ENCODE results near the gene TSPAN5.

Gene TSPAN5

DNA sequence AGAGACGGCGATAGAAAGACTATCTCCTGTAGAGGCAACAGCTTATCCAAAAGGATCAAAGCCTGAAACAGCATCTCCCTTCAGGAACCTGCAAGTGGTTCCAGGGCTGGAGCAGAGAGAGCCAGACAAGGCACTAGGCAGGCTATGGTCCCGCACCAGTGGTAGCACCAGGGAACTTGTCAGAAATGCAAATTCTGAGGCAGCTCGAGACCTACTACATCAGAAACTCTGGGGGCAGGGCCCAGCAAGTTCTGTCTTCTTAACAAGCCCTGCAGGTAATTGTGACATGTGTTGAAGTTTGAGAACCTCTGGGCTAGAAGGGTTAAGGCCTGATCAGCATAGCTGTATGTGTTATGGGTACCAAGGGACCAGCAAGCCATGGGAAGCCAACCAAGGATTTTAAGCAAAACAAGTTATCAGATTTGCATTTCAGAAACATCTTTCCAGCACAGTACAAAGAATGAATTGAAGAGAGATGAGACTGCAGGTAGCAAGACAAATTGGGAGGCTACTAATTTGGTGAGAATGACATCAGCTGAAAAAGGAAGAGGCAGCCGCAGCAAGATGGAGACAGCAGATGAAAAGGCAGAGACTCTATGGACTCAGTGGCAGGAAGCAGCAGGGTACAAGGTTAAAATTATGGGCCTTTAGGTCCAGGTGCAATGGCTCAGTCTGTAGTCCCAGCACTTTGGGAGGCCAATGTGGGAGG lies 139.7 kb downstream of the TSPAN5 start:
- no peak overlapping the region for H3K4me3 ChIP-seq (ENCODE audit: low read depth, low read length)
- TF ChIP-seq, protein P1, sequence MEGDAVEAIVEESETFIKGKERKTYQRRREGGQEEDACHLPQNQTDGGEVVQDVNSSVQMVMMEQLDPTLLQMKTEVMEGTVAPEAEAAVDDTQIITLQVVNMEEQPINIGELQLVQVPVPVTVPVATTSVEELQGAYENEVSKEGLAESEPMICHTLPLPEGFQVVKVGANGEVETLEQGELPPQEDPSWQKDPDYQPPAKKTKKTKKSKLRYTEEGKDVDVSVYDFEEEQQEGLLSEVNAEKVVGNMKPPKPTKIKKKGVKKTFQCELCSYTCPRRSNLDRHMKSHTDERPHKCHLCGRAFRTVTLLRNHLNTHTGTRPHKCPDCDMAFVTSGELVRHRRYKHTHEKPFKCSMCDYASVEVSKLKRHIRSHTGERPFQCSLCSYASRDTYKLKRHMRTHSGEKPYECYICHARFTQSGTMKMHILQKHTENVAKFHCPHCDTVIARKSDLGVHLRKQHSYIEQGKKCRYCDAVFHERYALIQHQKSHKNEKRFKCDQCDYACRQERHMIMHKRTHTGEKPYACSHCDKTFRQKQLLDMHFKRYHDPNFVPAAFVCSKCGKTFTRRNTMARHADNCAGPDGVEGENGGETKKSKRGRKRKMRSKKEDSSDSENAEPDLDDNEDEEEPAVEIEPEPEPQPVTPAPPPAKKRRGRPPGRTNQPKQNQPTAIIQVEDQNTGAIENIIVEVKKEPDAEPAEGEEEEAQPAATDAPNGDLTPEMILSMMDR (IDR thresholded peaks at IDR 0.05; ENCODE audit: low read depth, low read length): no peak

DNA sequence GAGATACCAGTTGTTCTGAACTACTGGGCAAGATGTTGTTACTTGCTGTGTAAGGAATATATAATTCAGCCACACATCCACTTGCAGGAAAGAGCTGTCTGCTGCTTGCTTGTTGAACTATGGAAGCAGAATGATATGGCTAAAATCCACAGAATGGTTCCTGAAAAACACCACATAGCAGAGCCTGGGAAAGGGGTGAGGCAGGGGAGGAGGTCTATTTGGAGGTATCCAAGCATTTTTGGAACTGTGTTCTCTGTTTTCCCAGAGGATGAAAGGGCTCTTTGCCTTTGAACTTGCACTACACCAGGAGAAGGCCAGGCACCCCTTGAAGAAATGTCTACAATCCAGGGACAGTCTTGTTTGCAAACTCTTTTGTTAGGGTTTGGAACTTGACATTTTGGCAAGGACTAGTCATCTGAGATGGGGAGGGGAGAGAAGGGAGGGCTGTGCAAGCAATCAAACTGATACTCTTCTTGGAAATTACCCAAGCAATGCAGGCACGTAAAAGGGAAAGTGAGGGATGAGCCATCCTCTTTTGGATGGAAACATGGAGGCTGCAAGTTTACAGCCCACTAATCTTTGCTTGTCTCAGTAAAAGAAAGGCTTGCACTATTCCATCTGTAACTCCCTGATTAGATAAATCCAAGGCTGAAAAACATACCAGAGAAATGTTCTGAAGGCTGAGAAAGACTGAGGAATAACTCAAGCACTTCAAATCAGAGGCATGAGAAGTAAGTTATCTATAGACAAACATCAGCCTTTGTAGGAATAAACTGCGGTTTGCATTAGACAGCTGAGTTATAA lies 141.0 kb downstream of the TSPAN5 start:
- TF ChIP-seq, protein P1 (IDR thresholded peaks at IDR 0.05; ENCODE audit: low read depth, low read length): no peak
- H3K4me3 ChIP-seq (ENCODE audit: low read depth, low read length): peak overlapping the region; percentile 20; the same call in 1 of the 2 replicates

DNA sequence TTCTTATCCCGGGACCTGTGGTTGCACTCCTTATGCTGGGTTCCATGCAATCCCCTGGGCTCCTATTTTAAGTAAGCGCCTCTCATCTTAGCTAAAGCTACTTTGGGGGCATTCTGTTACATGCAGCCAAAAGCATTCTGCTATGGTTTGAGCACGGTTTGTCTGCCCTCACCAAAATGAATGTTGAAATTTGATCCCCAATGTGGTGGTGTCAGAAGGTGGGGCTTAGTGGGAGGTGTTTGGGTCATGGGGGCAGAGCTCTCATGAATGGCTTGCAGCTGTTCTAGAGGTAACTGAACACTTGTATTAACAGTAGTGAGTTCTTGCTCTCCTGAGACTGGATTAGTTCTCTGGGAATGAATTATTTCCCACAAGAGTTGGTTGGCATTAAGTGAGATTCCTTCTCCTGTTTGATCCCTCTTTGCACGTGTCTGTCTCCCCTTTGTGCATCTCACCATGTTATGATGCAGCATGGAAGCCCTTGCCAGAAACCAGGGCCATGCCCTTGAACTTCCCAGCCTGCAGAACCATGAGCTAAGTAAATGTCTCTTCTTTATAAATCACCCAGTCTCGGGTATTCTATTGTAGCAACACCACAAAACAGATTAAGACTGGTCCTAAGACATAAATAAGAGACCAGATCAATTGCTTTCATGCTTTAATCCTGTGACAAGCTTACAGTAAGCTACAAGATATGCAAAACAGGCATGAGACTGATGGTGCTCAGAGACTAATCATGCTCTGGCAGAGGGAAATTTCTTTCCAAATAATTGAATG lies 141.8 kb downstream of the TSPAN5 start:
- TF ChIP-seq, protein P1 (IDR thresholded peaks at IDR 0.05; ENCODE audit: low read depth, low read length): no peak
- peak overlapping the region; percentile 5; the same call in 1 of the 2 replicates for H3K4me3 ChIP-seq (ENCODE audit: low read depth, low read length)

DNA sequence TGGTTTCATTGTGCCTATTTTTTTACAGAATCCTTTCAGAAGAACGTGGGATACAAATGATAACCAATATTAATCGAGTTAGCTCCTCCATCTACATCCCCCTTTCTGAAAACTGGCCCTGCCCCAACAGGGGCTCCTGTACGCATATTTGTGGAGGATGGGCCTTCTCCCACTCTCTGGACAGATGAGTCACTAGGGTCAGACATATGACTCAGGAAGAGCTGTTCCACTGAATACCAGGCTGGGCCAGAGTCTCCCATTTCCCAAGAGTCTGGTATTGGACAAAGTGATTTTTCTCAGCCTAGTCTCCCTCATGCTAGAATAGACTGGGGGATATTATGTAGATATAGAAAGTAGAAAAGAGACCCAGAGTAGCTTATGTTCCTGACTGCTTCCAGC lies 142.4 kb downstream of the TSPAN5 start:
- TF ChIP-seq, protein P1 (IDR thresholded peaks at IDR 0.05; ENCODE audit: low read depth, low read length): no peak

DNA sequence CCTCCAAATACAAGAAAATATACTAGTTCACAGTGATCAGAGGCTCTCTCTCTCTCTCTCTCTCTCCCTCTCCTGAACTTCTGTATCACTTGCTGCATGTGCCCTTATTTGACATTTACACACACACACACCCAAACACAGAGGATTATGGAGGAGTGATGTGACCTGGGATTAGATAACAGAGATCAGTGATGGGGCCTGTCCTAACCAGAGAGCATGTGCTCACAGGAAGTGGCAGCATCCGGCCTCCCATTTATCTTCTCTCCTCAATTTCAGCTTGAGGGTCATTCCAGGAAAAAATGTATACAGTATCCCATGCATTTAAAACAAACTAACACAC lies 143.0 kb downstream of the TSPAN5 start:
- H3K4me3 ChIP-seq (ENCODE audit: low read depth, low read length): no peak overlapping the region
- TF ChIP-seq, protein P1 (IDR thresholded peaks at IDR 0.05; ENCODE audit: low read depth, low read length): no peak

More for the DNA sequence above, 142.4 kb downstream of the TSPAN5 start:
- H3K4me3 ChIP-seq (ENCODE audit: low read depth, low read length): peak overlapping the region; percentile 5; the same call in 1 of the 2 replicates

DNA sequence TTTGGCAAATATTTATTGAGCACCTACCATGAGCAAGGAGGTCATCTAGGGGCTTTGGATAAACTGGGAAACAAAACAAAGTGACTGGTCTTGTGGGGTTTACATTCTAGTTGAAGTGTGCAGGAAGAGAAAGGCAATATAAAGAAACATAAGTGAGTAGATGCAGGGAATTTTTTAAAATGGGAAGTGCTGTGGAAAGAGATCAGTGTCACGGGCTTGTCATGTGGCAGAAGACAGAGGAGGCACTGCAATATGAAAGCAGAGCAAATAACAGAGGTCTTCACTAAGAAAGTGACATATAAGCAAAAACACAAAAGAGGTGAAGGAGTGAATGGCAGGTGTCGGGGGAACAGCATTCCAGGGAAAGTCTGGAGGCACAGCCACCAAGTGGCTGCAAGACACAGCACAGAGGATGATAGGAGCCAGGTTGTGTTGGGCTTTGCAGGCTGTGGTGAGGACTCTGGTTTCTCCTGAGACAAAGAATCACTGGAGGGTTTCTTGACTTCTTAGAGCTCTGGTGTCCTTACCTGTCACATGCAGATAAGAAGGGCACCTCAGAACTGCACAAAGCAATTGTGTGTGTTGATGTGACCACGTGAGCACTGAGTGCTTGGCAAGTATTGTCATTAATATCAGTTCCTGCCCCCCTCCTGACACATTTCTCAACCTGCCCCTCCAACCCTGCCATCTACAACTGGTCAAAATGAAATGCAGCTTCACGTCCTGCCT lies 143.5 kb downstream of the TSPAN5 start:
- TF ChIP-seq, protein P1 (IDR thresholded peaks at IDR 0.05; ENCODE audit: low read depth, low read length): no peak
- H3K4me3 ChIP-seq (ENCODE audit: low read depth, low read length): no peak overlapping the region

Data from WI38 (cell line).